ENCODE data around the gene TIGD7. TPM values are rescaled to one million over a fixed set of nuclear protein-coding genes. Genes with fewer than 3 reads are reported as not detected.

TIGD7 gene
- polyA plus RNA-seq (2011; rRNA removed), result 4.4 and 5.3 TPM in 2 replicates
- 3.6 and 3.8 TPM in 2 replicates for polyA minus RNA-seq (2011; rRNA and poly(A)+ RNA removed)

GRCh38 chr16:3305109-3306068, at the start of gene TIGD7, which contains the start of gene ZNF75A:
Gene TIGD7 (minus strand): TSS chr16:3305430. CDS start chr16:3300614, 4,816 bp downstream.
Gene ZNF75A (plus strand): TSS chr16:3305497. CDS start chr16:3308429, 2,932 bp downstream.
- Histone ChIP-seq H3K27ac (ENCODE audit: low read depth, low read length) (peak within 1 kb of the TSS; percentile 96), H3K4me3 (ENCODE audit: low read depth, low read length) (peak within 1 kb of the TSS; percentile 87), H3K27me3 (ENCODE audit: control insufficient read depth, insufficient read depth, low read length) (no peaks in the 10 kb centered on the region), H3K9me3 (ENCODE audit: control insufficient read depth, insufficient read depth, low read length) (peaks cover 72% of the 10 kb centered on the region)
- TF ChIP-seq, protein P1, sequence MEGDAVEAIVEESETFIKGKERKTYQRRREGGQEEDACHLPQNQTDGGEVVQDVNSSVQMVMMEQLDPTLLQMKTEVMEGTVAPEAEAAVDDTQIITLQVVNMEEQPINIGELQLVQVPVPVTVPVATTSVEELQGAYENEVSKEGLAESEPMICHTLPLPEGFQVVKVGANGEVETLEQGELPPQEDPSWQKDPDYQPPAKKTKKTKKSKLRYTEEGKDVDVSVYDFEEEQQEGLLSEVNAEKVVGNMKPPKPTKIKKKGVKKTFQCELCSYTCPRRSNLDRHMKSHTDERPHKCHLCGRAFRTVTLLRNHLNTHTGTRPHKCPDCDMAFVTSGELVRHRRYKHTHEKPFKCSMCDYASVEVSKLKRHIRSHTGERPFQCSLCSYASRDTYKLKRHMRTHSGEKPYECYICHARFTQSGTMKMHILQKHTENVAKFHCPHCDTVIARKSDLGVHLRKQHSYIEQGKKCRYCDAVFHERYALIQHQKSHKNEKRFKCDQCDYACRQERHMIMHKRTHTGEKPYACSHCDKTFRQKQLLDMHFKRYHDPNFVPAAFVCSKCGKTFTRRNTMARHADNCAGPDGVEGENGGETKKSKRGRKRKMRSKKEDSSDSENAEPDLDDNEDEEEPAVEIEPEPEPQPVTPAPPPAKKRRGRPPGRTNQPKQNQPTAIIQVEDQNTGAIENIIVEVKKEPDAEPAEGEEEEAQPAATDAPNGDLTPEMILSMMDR (IDR thresholded peaks at IDR 0.05; ENCODE audit: low read depth, low read length), result 0 out of 2 replicates have a peak, but pooled peaks have one; percentile 8
- ChIA-PET CTCF (no interaction called here), POLR2A (interaction anchor here (0.7 to 2.3 kb wide), 2 partner anchors 22 to 528 kb away, joined by 3 to 18 read pairs; partner anchors contain the start of gene ZNF263)
- peak; percentile 66 for DNase-seq (ENCODE audit: low read depth, low spot score)

- H3K4me3 ChIP-seq (ENCODE audit: low read depth, low read length), result no peak overlapping the region
- no peak for DNase-seq (ENCODE audit: low read depth, low spot score)
- H3K27ac ChIP-seq (ENCODE audit: low read depth, low read length), result no peak overlapping the region
- POLR2A ChIA-PET, result no interaction called here
- CTCF ChIA-PET, result no interaction called here
- no peaks in the 10 kb centered on the region for H3K27me3 ChIP-seq (ENCODE audit: control insufficient read depth, insufficient read depth, low read length)
- TF ChIP-seq, protein P1 (IDR thresholded peaks at IDR 0.05; ENCODE audit: low read depth, low read length), result no peak
- peaks cover 2% of the 10 kb centered on the region; the same call in 1 of the 2 replicates for H3K9me3 ChIP-seq (ENCODE audit: control insufficient read depth, insufficient read depth, low read length)
Observed at GRCh38 chr16:3349175-3349574, 43.9 kb upstream of the TIGD7 start.

DNA sequence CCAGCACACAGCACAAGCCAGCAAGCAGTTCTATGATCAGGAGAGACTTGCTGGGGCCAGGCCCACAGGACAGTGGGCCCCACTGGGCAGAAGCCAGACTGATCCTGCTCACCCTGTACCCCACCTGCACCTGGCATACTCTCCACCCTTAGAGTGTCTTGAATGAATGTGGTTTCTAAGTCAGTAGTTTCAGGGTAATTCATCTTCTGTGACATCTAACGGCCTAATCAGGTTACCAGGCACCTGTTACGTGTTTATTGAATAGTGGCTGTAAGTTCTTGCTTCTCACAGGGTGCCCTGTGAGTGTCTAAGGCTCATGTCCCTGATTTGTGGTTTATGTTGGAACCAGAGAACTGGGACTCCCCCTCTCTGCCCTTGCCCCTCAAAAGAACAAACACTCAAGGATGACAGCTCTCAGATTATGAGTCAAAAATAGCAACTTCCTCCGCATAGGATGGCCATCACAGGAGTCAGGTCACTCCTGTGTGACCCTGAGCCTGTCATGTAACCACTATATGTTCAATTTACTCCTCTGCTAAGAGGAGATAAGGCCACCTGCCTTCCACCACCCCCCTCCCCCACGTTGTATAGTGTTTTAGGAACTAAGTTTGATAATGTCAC, 43.4 kb upstream of the TIGD7 start:
- TF ChIP-seq, protein P1 (IDR thresholded peaks at IDR 0.05; ENCODE audit: low read depth, low read length), result no peak
- ChIA-PET POLR2A (no interaction called here), CTCF (no interaction called here)
- no peak overlapping the region for H3K27ac ChIP-seq (ENCODE audit: low read depth, low read length)
- DNase-seq (ENCODE audit: low read depth, low spot score), result no peak
- peaks cover 2% of the 10 kb centered on the region for H3K9me3 ChIP-seq (ENCODE audit: control insufficient read depth, insufficient read depth, low read length)
- no peak overlapping the region for H3K4me3 ChIP-seq (ENCODE audit: low read depth, low read length)
- no peaks in the 10 kb centered on the region for H3K27me3 ChIP-seq (ENCODE audit: control insufficient read depth, insufficient read depth, low read length)

DNA sequence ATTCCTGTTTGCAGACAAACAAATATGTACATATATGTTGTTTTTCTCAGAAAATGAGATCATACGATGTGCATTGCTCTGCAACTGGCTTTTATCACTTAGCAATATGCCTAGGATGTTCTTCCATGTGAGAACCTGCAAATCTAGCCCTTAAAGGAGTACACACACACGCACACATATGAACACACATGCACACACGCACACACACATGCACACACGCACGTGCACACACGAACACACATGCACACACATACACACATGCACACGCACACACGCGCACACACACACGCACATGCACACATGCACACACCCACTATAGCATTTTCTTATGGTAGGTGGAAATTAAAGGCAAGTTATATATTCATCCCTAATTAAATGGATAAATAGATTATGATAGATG, 42.4 kb upstream of the TIGD7 start:
- POLR2A ChIA-PET, result no interaction called here
- Histone ChIP-seq H3K9me3 (ENCODE audit: control insufficient read depth, insufficient read depth, low read length) (peaks cover 2% of the 10 kb centered on the region), H3K4me3 (ENCODE audit: low read depth, low read length) (no peak overlapping the region), H3K27ac (ENCODE audit: low read depth, low read length) (no peak overlapping the region), H3K27me3 (ENCODE audit: control insufficient read depth, insufficient read depth, low read length) (no peaks in the 10 kb centered on the region)
- TF ChIP-seq, protein P1 (IDR thresholded peaks at IDR 0.05; ENCODE audit: low read depth, low read length), result no peak
- CTCF ChIA-PET, result no interaction called here
- no peak for DNase-seq (ENCODE audit: low read depth, low spot score)
